HepG2 (cell line): Measurements from ENCODE around the gene SNHG17. TPM values are rescaled to one million over a fixed set of nuclear protein-coding genes. Genes with fewer than 3 reads are reported as not detected.

Experiments
- ATF7-NPFF ChIP-seq: sonication (generic); formaldehyde crosslinking; IDR thresholded peaks from 2 replicates; pipeline ENCODE4 v1.8.1; 2023; ENCODE audit warnings: mild to moderate bottlenecking, low read depth, missing genetic modification reagents, moderate library complexity
- BORCS8-MEF2B ChIP-seq: sonication (generic); formaldehyde crosslinking; IDR thresholded peaks from 2 replicates; pipeline ENCODE4 v1.8.0; 2022; ENCODE audit warnings: mild to moderate bottlenecking, missing genetic modification reagents
- FUBP1 ChIP-seq: sonication (generic); formaldehyde crosslinking; IDR thresholded peaks from 2 replicates; pipeline ENCODE4 v1.5.1; 2020; ENCODE audit warnings: missing genetic modification reagents, mild to moderate bottlenecking, borderline replicate concordance
- HNF1A ChIP-seq, 2 experiments: sonication (generic) in 1 of 2; formaldehyde crosslinking in 1 of 2; IDR thresholded peaks; 2 replicates each; pipeline versions ENCODE4 v1.4.0 to v1.6.1; 2016 to 2020; ENCODE audit warnings: borderline replicate concordance in 1 of 2, low read depth in 1 of 2, mild to moderate bottlenecking in 1 of 2, missing genetic modification reagents in 1 of 2
- KDM1A ChIP-seq: IDR thresholded peaks from 2 replicates; pipeline ENCODE4 v1.6.1; 2016; ENCODE audit warnings: missing compliant biosample characterization
- MATR3 ChIP-seq: sonication (generic); formaldehyde crosslinking; IDR thresholded peaks from 2 replicates; pipeline ENCODE4 v1.4.0; 2020; ENCODE audit warnings: missing genetic modification reagents
- MXD1 ChIP-seq: sonication (generic); formaldehyde crosslinking; IDR thresholded peaks from 2 replicates; pipeline ENCODE4 v1.4.0; 2020; ENCODE audit warnings: mild to moderate bottlenecking, missing genetic modification reagents
- NR1H2 ChIP-seq: sonication (generic); formaldehyde crosslinking; IDR thresholded peaks from 2 replicates; pipeline ENCODE4 v1.8.1; 2022; ENCODE audit warnings: low read depth, missing genetic modification reagents, borderline replicate concordance
- PBX3 ChIP-seq: sonication (generic); formaldehyde crosslinking; IDR thresholded peaks from 2 replicates; pipeline ENCODE4 v1.8.1; 2023; ENCODE audit warnings: missing genetic modification reagents, inconsistent platforms, borderline replicate concordance
- RBFOX2 ChIP-seq: fragments of 200-400 bp; formaldehyde crosslinking; IDR thresholded peaks from 2 replicates; pipeline ENCODE4 v1.6.1; 2017; ENCODE audit warnings: low read depth, mild to moderate bottlenecking, low read length
- SMAD1 ChIP-seq: sonication (generic); formaldehyde crosslinking; IDR thresholded peaks from 2 replicates; pipeline ENCODE4 v1.4.0; 2020; ENCODE audit warnings: missing genetic modification reagents, low read depth, mild to moderate bottlenecking, borderline replicate concordance
- TFDP2 ChIP-seq: sonication (generic); formaldehyde crosslinking; IDR thresholded peaks from 2 replicates; pipeline ENCODE4 v1.4.0; 2020; ENCODE audit warnings: missing genetic modification reagents
- WIZ ChIP-seq: sonication (generic); formaldehyde crosslinking; IDR thresholded peaks from 2 replicates; pipeline ENCODE4 v1.5.1; 2020; ENCODE audit warnings: mild to moderate bottlenecking, missing genetic modification reagents
- ZNF337 ChIP-seq: sonication (generic); formaldehyde crosslinking; IDR thresholded peaks from 2 replicates; pipeline ENCODE4 v1.5.1; 2020; ENCODE audit warnings: missing genetic modification reagents, low read depth, mild to moderate bottlenecking, borderline replicate concordance
- ZNF446 ChIP-seq: sonication (generic); formaldehyde crosslinking; IDR thresholded peaks from 2 replicates; pipeline ENCODE4 v1.5.0; 2020; ENCODE audit warnings: mild to moderate bottlenecking, missing genetic modification reagents
- ZNF709 ChIP-seq: sonication (generic); formaldehyde crosslinking; IDR thresholded peaks from 2 replicates; pipeline ENCODE4 v1.5.0; 2020; ENCODE audit warnings: mild to moderate bottlenecking, missing genetic modification reagents
- ZNF839 ChIP-seq: sonication (generic); formaldehyde crosslinking; IDR thresholded peaks from 2 replicates; pipeline ENCODE4 v1.4.0; 2020; ENCODE audit warnings: missing genetic modification reagents, mild to moderate bottlenecking, borderline replicate concordance
- ZSCAN21 ChIP-seq: sonication (generic); formaldehyde crosslinking; IDR thresholded peaks from 2 replicates; pipeline ENCODE4 v1.8.0; 2022; ENCODE audit warnings: mild to moderate bottlenecking, missing genetic modification reagents, moderate library complexity, borderline replicate concordance
- polyA plus RNA-seq, 8 experiments: library from polyadenylated mRNA; depleted of rRNA in 3 of 8; stranded (reverse) in 7 of 8; unstranded in 1 of 8; fragments of >200 nt; fragmentation: Illumina TruSeq in 4 of 8; extraction: Trizol in 4 of 8; gene quantifications; 2 replicates each; pipeline versions ENCODE4 v1.2.1 to v1.2.3, GENCODE V29; 2011 to 2016; ENCODE audit warnings: low read depth in 4 of 8, missing spikeins in 1 of 8, mixed read lengths in 1 of 8; ENCODE audit not compliant: insufficient read depth in 1 of 8
- total RNA-seq, 5 experiments: library from RNA; depleted of rRNA; stranded (reverse); fragments of >200 nt; fragmentation: Illumina TruSeq; extraction: Trizol; gene quantifications; 2 replicates each; pipeline ENCODE4 v1.2.3, GENCODE V29; 2016; ENCODE audit warnings: low read depth in 1 of 5

Gene SNHG17
- total and polyA plus RNA-seq, 2 of the 13 experiments (the other 11 are each of a cell fraction or from before 2014, with no cell fraction given), result 26.2 to 41.2 TPM

- TF ChIP-seq TFDP2 (peak; percentile 95), ZNF446 (CRISPR knock-in tag) (peak; percentile 91), ZNF839 (CRISPR knock-in tag) (peak; percentile 88), HNF1A (IDR thresholded peaks at IDR 0.05; ENCODE audit: low read depth) (no peak; the same call in 1 of the 2 replicates), HNF1A (CRISPR knock-in tag; IDR thresholded peaks at IDR 0.05; ENCODE audit: borderline replicate concordance) (peak; percentile 83), SMAD1 (CRISPR knock-in tag) (peak; percentile 98; the same call in 1 of the 2 replicates), ZNF337 (CRISPR knock-in tag) (peak; percentile 98), ATF7-NPFF (CRISPR knock-in tag) (peak; percentile 95), BORCS8-MEF2B (CRISPR knock-in tag) (peak; percentile 96; the same call in 1 of the 2 replicates), ZSCAN21 (CRISPR knock-in tag) (peak; percentile 94), WIZ (CRISPR knock-in tag) (peak; percentile 93), PBX3 (CRISPR knock-in tag) (peak; percentile 93), MATR3 (no peak), RBFOX2 (peak; percentile 100), FUBP1 (CRISPR knock-in tag) (peak; percentile 88; the same call in 1 of the 2 replicates), KDM1A (peak; percentile 70; the same call in 1 of the 2 replicates), ZNF709 (CRISPR knock-in tag) (peak; percentile 61), MXD1 (CRISPR knock-in tag) (peak; percentile 94), NR1H2 (CRISPR knock-in tag) (no peak)
Measured at GRCh38 chr20:38446441-38447209, 11.5 kb upstream of the SNHG17 start (continued).
